Activated T-helper 9 cell treated with anti-CD3 and anti-CD28 coated beads, Interleukin-2, amount 50 U/mL, for 16 hours (primary cell): ENCODE data around the gene CCDC188.
A peak's percentile ranks its signal among the peaks of the same experiment; 100 is the strongest.

Experiments
- DNase-seq: peaks from one replicate; pipeline ENCODE4 v3.0.0-alpha.2; 2020; ENCODE audit warnings: low read depth

CCDC188 gene

GRCh38 chr22:20131859-20132685, 18.8 kb downstream of the CCDC188 start:
- no peak for DNase-seq

- peak; percentile 43 for DNase-seq
Observed at GRCh38 chr22:20131597-20131858, 19.3 kb downstream of the CCDC188 start, which contains the start of gene ZDHHC8. Gene ZDHHC8, plus strand, starts transcription at chr22:20131804. Its CDS starts 144 bp downstream, at chr22:20131948.

DNA sequence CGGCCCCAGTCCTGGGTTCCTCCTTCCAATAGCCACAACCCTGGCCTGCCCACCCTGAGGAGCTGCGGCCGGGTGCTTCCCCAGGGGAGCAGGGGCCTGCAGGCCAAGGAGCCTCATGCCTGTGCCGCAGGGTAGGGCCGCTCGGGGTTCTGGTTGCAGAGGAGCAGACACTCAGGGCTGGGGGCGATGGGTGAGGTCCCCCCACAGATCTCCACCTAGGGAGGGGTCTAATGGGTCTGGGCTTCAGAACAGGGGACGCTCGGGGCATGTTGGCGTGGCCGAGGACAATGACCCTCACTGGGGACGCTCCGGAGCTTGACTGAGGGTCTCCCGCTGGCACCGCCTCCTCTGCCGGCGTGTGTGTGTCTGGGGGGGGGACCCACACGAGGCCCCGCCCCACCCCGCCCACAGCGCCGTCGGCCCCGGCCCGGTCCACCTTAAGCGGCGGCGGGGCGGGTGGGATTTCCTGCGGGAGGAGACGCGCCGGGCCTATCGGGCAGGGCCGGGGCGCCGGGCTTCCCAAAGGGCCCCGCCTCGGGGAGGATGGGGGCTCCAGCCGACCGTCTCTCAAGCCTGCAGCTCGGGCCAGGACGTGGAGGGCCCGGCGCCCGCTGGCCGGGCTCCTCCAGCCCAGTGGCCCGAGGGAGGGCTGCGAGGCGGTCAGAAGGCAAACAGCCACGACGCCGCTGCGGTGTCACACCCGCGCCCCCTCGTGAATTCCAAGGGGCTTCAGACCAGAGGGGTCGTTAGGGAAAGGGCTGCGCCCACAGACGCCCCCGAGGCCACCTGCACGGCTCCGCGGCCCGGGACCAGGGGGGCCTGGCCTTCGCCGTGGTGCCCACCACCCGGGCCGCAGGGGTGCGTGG, 19.9 kb downstream of the CCDC188 start:
- DNase-seq, result peak; percentile 75

DNA sequence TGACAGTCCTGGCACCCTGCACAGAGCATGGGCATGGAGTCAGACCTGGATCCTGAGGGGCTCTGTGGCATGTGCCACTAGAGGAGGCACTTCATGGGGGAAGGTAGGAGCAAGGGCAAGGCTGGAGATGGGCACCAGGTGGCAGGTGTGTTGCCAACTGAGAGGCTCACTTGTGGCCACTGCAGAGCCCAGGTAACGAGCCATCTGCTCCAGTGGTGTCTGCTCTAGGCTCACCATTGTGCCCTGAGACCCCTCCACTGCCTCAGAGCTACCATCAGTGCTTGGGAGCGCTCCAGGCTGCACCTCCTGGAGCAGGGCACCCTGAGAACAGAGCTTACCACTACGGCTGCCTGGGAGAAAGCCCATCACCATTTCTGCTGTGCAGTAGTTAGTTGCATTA, 20.5 kb downstream of the CCDC188 start:
- no peak for DNase-seq

DNA sequence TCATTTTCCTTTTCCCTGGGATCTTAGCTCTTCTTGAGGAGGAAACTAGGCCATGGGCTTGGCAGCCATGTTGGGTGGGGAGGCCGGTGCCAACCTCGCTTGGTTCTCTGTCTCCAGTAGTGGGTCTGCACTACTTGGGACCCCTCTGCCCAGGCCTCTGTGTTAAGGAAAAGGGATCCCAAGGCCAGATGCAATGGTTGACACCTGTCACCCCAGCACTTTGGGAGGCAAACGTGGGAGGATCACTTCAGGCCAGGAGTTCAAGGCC, 21.2 kb downstream of the CCDC188 start:
- DNase-seq, result no peak

DNA sequence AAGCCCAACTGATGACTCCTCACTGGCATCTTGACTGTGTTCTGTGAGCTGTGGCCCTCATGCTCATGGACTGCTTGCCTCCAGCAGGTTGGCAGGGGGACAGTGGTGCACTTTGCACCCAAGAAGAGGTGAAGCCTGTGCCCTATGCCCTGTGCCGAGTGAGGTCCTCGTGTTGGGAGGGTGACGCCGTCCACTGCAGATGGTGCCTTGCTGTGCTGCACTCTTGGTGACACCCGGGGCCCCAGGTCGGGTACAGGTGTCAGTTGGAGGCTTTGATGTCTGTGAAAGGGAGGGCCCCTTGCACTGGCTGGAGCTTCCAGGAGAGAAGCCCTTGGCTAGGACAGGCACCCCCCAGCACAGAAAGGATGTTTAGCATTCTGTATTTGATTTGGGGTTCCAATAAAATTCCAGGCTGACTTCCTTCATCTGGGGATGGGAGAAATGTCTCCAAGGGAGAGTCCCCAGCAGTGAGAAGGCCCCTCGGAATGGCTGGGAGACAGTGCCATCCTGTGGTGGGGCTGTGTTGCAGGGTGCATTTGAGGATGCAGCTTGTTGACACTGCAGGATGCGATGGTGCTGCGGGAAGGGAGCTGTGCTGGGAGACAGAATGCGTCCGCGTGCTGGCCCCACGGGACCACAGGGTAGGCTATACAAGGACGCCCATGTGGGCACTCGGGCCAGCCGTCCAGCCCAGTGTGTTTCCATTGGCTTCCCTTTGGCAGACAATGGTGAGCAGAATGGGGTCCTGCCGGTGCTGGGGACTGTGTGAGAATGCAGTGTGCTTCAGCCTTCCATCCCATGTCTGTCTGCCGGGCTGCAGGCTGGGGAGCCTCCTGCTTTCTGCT, 21.7 kb downstream of the CCDC188 start:
- peak; percentile 31 for DNase-seq

DNA sequence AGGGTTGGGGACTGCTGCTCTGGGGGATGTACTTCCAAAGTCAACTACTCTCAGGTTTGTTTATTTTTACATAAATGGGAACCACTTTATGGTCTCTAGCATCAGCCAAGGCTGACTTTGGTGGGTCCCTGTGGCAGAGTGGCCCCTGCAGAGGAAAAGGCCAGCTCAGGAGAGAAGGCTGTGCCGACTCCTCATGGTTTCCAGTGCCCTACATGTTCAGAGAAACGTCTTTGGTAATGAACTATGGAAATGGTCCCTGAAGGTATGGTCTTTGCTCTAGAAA, 22.3 kb downstream of the CCDC188 start:
- no peak for DNase-seq

GRCh38 chr22:20127869-20128618, 22.8 kb downstream of the CCDC188 start:
- DNase-seq, result no peak

- no peak for DNase-seq
Observed at GRCh38 chr22:20127318-20127868, 23.5 kb downstream of the CCDC188 start.

DNA sequence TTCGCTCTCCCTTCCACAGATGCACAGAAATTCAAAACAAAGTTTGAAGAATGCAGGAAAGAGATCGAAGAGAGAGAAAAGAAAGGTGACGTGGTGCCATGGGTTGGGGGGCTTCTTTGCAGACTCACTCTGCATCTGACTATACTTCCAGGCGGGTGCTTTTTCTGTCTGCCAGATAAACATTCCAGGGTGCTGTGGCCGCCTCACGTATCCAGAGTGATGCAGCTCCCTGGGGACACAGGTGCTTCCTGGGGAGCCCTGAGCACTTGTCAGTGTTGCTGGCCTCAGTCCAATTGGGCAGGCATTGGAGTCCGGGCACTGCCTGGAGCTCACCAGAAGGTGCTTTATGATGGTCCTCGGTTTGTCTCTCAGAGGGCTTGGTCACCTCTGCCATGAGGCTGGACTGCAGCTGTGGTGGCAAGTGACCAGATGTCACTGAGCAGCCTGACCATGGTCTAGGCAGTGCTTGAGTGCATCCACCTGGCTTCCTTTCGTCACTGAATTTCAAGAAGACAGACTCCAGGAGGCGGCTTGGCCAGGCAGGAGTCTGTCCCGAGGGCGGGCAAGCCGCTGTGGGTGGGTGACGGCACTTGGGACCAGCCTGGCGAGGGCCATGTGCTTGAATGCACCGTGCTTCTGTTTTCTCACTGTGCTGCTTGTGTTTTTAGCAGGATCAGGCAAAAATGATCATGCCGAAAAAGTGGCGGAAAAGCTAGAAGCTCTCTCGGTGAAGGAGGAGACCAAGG, 24.4 kb downstream of the CCDC188 start:
- no peak for DNase-seq

DNA sequence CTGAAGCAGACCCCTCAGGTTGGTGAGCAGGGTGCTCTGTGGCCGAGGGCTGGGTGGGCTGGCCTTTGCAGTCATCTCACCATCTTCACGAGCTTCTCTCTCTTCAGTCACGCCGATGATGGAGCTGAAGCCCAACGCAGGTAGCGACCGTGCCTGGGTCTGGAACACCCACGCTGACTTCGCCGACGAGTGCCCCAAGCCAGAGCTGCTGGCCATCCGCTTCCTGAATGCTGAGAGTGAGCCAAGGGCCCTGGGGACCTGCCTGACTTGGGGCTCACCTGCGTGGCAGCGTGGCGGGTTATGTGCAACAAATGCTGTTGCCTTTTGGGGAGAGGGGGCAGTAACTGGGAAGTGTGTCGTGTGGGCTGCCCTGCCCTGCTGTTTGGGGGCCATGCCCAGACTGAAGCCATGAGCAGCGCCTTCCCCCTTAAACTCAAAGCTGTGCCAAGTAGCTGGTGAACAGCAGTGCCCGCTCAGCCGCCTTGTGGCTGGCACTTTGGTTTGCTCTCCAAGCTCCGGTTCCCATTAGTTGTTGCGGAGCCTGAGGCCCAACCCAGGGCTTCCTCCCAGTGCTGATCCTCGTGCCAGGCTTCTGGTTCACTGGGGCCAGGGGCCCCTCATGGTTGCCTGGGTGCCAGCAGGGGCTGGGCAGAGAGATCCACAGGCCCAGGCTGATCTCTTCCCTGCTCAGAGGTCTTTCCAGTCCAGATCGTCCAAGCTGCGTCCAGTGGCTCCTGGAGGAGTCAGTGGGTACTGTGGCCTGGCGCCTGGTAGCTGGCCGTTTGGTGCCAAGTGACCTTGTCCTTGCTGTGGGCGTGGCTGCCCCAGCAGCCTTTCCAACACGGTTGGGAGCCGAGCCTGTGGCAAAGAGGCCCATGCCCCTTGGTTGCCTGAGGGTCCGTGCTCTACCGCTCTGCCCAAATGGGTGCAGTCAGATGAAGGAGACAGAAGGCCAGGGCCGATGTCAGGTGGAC, 25.4 kb downstream of the CCDC188 start:
- no peak for DNase-seq

- no peak for DNase-seq
Observed at GRCh38 chr22:20124083-20124787, 26.6 kb downstream of the CCDC188 start.

- no peak for DNase-seq
Observed at GRCh38 chr22:20123366-20124082, 27.3 kb downstream of the CCDC188 start.

DNA sequence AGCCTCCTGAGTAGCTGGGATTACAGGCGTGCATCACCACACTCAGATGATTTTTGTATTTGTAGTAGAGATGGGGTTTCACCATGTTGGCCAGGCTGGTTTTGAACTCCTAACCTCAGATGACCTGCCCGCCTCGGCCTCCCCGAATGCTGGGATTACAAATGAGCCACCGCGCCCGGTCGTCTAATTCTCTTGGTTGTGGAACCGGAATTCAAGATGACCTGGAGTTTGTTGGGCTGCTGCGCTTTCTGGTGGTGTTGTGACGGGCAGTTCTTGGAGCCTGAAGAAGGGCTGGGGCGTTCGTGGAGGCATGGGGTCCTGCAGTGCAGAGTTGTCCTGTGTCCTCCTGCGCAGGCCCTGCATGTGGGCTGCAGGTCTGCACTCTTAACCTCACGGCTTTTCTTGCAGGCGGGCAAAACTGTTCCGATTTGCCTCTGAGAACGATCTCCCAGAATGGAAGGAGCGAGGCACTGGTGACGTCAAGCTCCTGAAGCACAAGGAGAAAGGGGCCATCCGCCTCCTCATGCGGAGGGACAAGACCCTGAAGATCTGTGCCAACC, 28.9 kb downstream of the CCDC188 start:
- no peak for DNase-seq

DNA sequence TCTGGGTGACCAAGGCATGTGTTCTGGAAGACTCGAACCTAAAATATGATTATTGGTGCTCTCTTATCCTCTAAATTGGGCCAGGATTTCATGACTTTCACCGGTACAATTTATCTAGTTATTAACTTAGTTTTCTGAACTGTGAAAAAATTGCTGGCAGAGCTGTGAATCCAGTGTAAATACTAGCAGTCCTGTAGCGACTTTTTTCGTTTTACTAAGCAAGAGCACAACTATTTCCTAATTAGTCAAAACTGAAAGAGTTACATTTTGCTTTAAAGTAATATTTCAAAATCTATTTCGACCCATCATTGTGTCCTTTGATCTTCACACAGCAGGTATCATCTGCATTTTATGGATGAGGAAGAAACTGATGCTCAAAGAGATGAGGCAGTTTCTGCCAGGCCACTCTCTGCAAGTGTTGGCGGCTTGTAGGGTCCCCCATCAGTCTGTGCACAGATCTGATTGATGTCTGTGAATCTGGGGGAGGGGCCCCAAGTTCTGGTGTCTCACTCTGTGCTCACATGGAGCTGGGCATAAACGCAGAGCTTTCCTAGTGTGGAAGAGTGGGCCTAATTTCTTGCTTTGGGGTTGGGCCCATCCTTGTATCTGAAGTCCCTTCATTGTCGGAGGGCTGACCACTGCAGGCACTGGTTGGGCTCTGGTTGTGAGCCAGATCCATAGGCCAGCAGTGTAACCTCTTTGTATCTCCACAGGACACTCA, 32.4 kb downstream of the CCDC188 start:
- DNase-seq, result no peak

DNA sequence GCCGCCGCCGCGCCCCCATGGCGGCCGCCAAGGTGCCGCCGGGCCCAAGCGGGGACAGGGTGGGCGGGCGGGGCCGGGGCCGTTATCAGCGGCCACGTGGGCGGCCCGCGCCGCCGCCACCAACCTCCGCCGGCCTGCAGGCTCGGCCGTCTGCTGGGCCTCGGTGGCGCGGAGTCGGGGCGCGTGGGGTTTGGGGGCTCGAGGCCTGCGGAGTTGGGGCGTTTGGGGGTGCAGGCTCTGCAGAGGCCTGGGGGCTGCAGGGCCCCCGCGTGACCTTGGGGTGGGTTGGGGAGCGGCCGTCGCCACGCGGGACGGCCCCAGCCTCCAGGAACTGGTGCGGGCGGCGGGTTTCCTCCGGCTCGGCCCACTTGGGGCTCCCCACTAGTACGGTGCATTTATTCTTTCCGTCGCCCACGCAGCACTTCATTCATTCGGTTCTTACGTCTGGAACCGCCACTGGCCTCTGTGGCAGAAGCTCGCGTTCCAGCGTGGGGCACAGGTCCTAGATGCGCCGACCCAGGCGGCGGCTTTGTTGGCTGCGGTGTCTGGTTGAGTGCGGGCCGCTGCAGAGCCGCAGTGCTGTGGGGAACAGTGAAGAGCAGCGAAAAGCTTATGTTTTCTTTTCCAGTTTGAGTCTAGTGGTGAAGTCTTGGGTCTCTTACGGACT, 33.1 kb downstream of the CCDC188 start:
- peak; percentile 58 for DNase-seq
